ENCODE data around the gene GNPNAT1. TPM values are rescaled to one million over a fixed set of nuclear protein-coding genes. Genes with fewer than 3 reads are reported as not detected.
"Not testable (repeated sequence)": the region's sequence is repeated elsewhere in the genome, so short reads cannot be mapped to it uniquely, and the experiment has no call there.

GNPNAT1 gene
- total RNA-seq, 2 experiments from 2014 or later, result 10.1 to 13.2 TPM

DNA sequence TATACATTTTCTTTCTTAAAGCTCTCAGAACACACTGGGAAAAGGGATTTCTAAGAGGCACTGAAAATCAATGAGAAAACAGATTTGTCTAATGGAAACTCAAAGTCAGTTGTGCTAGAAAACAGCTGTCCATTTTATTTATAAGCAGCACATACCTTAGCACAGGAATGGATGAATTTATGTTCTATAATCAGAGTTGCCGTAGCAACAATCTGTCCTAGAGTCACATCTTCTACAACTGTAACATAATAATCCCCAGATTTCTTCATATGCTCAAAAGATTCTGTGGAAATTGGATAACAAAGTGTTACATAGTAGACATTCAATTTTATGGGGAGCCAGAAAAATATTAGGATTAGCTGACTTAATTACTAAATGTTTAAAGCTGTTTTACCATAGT lies 9.8 kb downstream of the GNPNAT1 start:
- no peak overlapping the region for H3K4me3 Mint-ChIP-seq
- POLR2A ChIA-PET, result interaction anchor here (1.3 kb wide), 1 partner anchor 9 kb away, joined by 5 read pairs; no protein-coding TSS in a partner anchor
- H3K9me3 Mint-ChIP-seq, result no peaks in the 10 kb centered on the region
- no peak overlapping the region for H3K27ac Mint-ChIP-seq
- no peak for DNase-seq
- CTCF ChIA-PET, result interaction anchor here (0.8 kb wide), 1 partner anchor 9 kb away, joined by 3 read pairs; no protein-coding TSS in a partner anchor
- H3K4me1 Mint-ChIP-seq, result no peaks in the 10 kb centered on the region
- H3K36me3 Mint-ChIP-seq (ENCODE audit: low read depth), result peaks cover 9% of the 10 kb centered on the region
- H3K27me3 Mint-ChIP-seq, result no peaks in the 10 kb centered on the region

GRCh38 chr14:52780893-52781292 lies 10.5 kb downstream of the GNPNAT1 start:
- no peaks in the 10 kb centered on the region for H3K27me3 Mint-ChIP-seq
- H3K36me3 Mint-ChIP-seq (ENCODE audit: low read depth), result peaks cover 6% of the 10 kb centered on the region
- ChIA-PET CTCF (interaction anchor here (1.1 to 1.7 kb wide), 2 partner anchors 10 to 124 kb away, joined by 3 to 6 read pairs; no protein-coding TSS in a partner anchor), POLR2A (interaction anchor here (1.3 kb wide), 1 partner anchor 10 kb away, joined by 5 read pairs; no protein-coding TSS in a partner anchor)
- no peak overlapping the region for H3K27ac Mint-ChIP-seq
- no peak overlapping the region for H3K4me3 Mint-ChIP-seq
- no peaks in the 10 kb centered on the region for H3K9me3 Mint-ChIP-seq
- DNase-seq, result no peak
- no peaks in the 10 kb centered on the region for H3K4me1 Mint-ChIP-seq

- Mint-ChIP-seq H3K9me3 (no peaks in the 10 kb centered on the region), H3K27me3 (no peaks in the 10 kb centered on the region), H3K4me3 (no peak overlapping the region), H3K4me1 (no peaks in the 10 kb centered on the region), H3K36me3 (ENCODE audit: low read depth) (peaks cover 19% of the 10 kb centered on the region), H3K27ac (no peak overlapping the region)
- DNase-seq, result no peak
- ChIA-PET POLR2A (no interaction called here), CTCF (interaction anchor here (0.8 kb wide), 1 partner anchor 12 kb away, joined by 3 read pairs; no protein-coding TSS in a partner anchor)
Observed at GRCh38 chr14:52778702-52779101, 12.7 kb downstream of the GNPNAT1 start.

- Mint-ChIP-seq H3K4me1 (no peaks in the 10 kb centered on the region), H3K27me3 (no peaks in the 10 kb centered on the region), H3K27ac (no peak overlapping the region), H3K9me3 (no peaks in the 10 kb centered on the region), H3K4me3 (no peak overlapping the region), H3K36me3 (ENCODE audit: low read depth) (peaks cover 27% of the 10 kb centered on the region)
- DNase-seq, result no peak
- POLR2A ChIA-PET, result interaction anchor here (0.6 kb wide), 1 partner anchor 9 kb away, joined by 4 read pairs; no protein-coding TSS in a partner anchor
- CTCF ChIA-PET, result no interaction called here
Observed at GRCh38 chr14:52776816-52777215, 14.6 kb downstream of the GNPNAT1 start.

DNA sequence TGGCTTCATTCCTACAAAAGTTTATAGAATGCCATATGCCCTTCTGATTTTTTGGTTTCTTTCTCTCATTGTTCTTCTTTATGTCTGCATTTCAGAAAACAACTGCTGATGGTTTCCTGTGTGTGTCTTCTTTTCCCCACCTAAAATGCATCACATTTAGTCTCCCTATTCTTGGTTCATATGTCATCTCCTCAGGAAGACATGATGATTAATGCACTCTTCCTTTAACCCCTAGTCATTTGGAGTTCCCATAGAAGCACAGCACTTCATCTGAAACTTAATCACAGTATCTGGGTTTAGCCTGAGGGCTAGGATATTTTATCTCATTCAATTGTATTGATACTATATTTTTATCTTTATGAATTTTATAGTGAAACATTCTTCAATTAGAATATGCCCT lies 21.5 kb downstream of the GNPNAT1 start:
- POLR2A ChIA-PET, result no interaction called here
- peak overlapping the region; percentile 61 for H3K27ac Mint-ChIP-seq
- no peak overlapping the region for H3K4me3 Mint-ChIP-seq
- no peaks in the 10 kb centered on the region for H3K9me3 Mint-ChIP-seq
- H3K4me1 Mint-ChIP-seq, result peaks cover 9% of the 10 kb centered on the region
- CTCF ChIA-PET, result no interaction called here
- no peak for DNase-seq
- H3K27me3 Mint-ChIP-seq, result no peaks in the 10 kb centered on the region
- H3K36me3 Mint-ChIP-seq (ENCODE audit: low read depth), result peaks cover 51% of the 10 kb centered on the region

GRCh38 chr14:52767058-52767833 lies 24.2 kb downstream of the GNPNAT1 start:
- ChIA-PET CTCF (interaction anchor here (0.6 kb wide), 1 partner anchor 746 kb away, joined by 3 read pairs; no protein-coding TSS in a partner anchor), POLR2A (interaction anchor here (0.5 kb wide), 1 partner anchor 82 kb away, joined by 3 read pairs; no protein-coding TSS in a partner anchor)
- Mint-ChIP-seq H3K9me3 (no peaks in the 10 kb centered on the region), H3K4me3 (no peak overlapping the region), H3K36me3 (ENCODE audit: low read depth) (peaks cover 50% of the 10 kb centered on the region), H3K4me1 (peaks cover 20% of the 10 kb centered on the region), H3K27me3 (no peaks in the 10 kb centered on the region), H3K27ac (no peak overlapping the region)
- DNase-seq, result no peak

- H3K4me3 Mint-ChIP-seq, CTCF ChIA-PET, H3K9me3 Mint-ChIP-seq, H3K27ac Mint-ChIP-seq, H3K27me3 Mint-ChIP-seq, DNase-seq: not testable (repeated sequence)
- H3K36me3 Mint-ChIP-seq (ENCODE audit: low read depth), result peaks cover 40% of the 10 kb centered on the region
- POLR2A ChIA-PET, result interaction anchor here (0.9 to 1.4 kb wide), 2 partner anchors 12 to 22 kb away, joined by 3 read pairs; no protein-coding TSS in a partner anchor
- peaks cover 11% of the 10 kb centered on the region for H3K4me1 Mint-ChIP-seq
Observed at GRCh38 chr14:52762923-52763322, 28.5 kb downstream of the GNPNAT1 start.

DNA sequence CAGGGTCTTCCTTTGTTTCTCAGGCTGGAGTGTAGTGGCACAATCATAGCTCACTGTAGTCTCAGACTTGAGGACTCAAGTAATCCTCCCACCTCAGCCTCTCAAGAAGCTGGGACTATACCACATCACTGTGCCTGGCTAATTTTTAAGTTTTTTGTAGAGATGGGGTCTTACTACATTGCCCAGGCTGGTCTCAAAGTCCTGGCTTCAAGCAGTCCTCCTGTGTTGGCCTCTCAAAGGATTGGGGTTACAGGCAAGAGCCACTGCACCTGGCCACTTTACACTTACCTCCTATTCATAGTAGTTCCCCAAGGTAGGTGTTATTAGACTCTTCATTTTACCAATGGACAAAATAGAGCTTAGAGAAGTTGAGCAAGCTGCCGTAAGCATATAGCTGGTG lies 32.3 kb downstream of the GNPNAT1 start:
- H3K27ac Mint-ChIP-seq, result no peak overlapping the region
- CTCF ChIA-PET, result no interaction called here
- no peaks in the 10 kb centered on the region for H3K9me3 Mint-ChIP-seq
- H3K36me3 Mint-ChIP-seq (ENCODE audit: low read depth), result peaks cover 22% of the 10 kb centered on the region
- POLR2A ChIA-PET, result no interaction called here
- no peak for DNase-seq
- H3K4me3 Mint-ChIP-seq, result no peak overlapping the region
- H3K27me3 Mint-ChIP-seq, result no peaks in the 10 kb centered on the region
- peaks cover 9% of the 10 kb centered on the region for H3K4me1 Mint-ChIP-seq

GRCh38 chr14:52755607-52756316 lies 35.6 kb downstream of the GNPNAT1 start:
- ChIA-PET CTCF (no interaction called here), POLR2A (no interaction called here)
- no peak overlapping the region for H3K4me3 Mint-ChIP-seq
- H3K9me3 Mint-ChIP-seq, result no peaks in the 10 kb centered on the region
- H3K27ac Mint-ChIP-seq, result no peak overlapping the region
- no peaks in the 10 kb centered on the region for H3K4me1 Mint-ChIP-seq
- DNase-seq, result no peak
- no peaks in the 10 kb centered on the region for H3K27me3 Mint-ChIP-seq
- peaks cover 16% of the 10 kb centered on the region for H3K36me3 Mint-ChIP-seq (ENCODE audit: low read depth)

- Mint-ChIP-seq H3K4me3 (no peak overlapping the region), H3K36me3 (ENCODE audit: low read depth) (peaks cover 41% of the 10 kb centered on the region), H3K4me1 (peaks cover 12% of the 10 kb centered on the region), H3K27ac (no peak overlapping the region), H3K9me3 (no peaks in the 10 kb centered on the region), H3K27me3 (no peaks in the 10 kb centered on the region)
- POLR2A ChIA-PET, result no interaction called here
- CTCF ChIA-PET, result no interaction called here
- no peak for DNase-seq
Observed at GRCh38 chr14:52748647-52749292, 42.6 kb downstream of the GNPNAT1 start.

DNA sequence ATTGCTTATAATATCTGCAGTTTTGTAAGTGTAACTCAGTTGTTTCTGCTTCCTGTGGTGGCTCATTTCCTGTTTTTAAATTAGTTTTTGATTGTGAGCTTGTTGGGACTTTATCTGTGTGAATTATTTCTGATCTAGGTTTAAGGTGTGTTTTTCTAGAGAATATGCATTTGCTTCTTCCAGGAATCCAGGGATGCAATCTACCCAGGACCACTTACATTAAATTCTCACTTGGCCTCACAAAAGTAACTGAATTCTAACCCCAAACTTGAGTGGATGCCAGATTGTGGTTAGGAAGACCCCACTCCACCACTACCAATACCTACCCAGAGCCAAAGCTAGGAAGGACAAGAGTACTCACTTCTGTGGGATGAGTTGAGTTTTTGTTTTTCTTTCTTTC lies 49.5 kb downstream of the GNPNAT1 start:
- ChIA-PET CTCF (interaction anchor here (0.7 to 1.7 kb wide), 6 partner anchors 14 to 190 kb away, joined by 3 to 4 read pairs (median 3); partner anchors contain the start of genes GPR137C and TXNDC16), POLR2A (interaction anchor here (0.6 to 3.3 kb wide), 16 partner anchors 12 to 752 kb away, joined by 3 to 52 read pairs (median 4); partner anchors contain the start of genes DDHD1, ERO1A, GNPNAT1 and GPR137C)
- Mint-ChIP-seq H3K36me3 (ENCODE audit: low read depth) (peaks cover 44% of the 10 kb centered on the region), H3K4me3 (peak overlapping the region; percentile 66), H3K27me3 (no peaks in the 10 kb centered on the region), H3K9me3 (no peaks in the 10 kb centered on the region), H3K27ac (peak overlapping the region; percentile 94), H3K4me1 (peaks cover 53% of the 10 kb centered on the region)
- DNase-seq, result no peak

DNA sequence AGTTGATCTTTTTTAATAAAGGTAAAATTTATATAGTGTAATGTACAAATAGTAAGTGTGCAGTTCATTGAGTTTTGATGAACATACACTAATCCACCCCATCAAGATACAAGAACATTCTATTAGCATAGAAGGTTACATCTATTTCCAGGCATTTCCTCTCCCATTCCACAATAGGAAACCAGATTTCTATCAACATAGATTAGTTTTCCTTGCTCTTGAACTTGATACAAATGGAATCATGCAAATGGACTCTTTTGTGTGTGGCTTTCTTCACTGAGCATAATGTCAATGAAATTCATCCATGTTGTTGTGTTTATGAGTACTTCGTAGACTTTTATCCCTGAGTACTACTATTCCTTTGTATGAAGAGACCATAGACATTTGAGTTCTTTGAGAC lies 50.7 kb downstream of the GNPNAT1 start:
- no peak for DNase-seq
- Mint-ChIP-seq H3K4me3 (no peak overlapping the region), H3K27me3 (no peaks in the 10 kb centered on the region), H3K4me1 (peaks cover 58% of the 10 kb centered on the region), H3K9me3 (no peaks in the 10 kb centered on the region), H3K27ac (peak overlapping the region; percentile 35), H3K36me3 (ENCODE audit: low read depth) (peaks cover 41% of the 10 kb centered on the region)
- CTCF ChIA-PET, result no interaction called here
- POLR2A ChIA-PET, result interaction anchor here (0.9 to 3.3 kb wide), 7 partner anchors 11 to 412 kb away, joined by 3 to 52 read pairs (median 15); partner anchors contain the start of genes DDHD1, ERO1A, GPR137C and PSMC6
